AG08395 (cell line): ENCODE results near the gene NIP7.
"Not testable (repeated sequence)": the region's sequence is repeated elsewhere in the genome, so short reads cannot be mapped to it uniquely, and the experiment has no call there.

ENCODE experiments used
- DNase-seq: peaks from one replicate; pipeline ENCODE4 v3.0.0; 2012; ENCODE audit warnings: mixed read lengths, low spot score

The NIP7 gene

DNA sequence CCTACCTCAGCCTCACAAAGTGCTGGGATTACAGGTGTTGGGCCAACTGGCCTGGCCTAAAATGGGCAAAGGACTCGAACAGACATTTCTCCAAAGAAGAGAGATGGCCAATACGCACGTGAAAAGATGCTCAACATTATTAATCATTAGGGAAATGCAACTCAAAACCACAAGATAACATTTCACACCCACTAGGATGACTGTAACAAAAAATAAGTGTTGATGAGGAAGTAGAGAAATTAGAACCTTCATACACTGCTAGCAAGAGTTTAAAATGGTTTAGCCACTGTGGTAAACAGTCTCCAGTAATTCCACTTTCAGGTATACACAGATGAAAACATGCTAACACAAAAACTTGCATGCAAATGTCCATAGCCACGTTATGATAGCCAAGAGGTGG, 6.4 kb downstream of the NIP7 start:
- no peak for DNase-seq

DNA sequence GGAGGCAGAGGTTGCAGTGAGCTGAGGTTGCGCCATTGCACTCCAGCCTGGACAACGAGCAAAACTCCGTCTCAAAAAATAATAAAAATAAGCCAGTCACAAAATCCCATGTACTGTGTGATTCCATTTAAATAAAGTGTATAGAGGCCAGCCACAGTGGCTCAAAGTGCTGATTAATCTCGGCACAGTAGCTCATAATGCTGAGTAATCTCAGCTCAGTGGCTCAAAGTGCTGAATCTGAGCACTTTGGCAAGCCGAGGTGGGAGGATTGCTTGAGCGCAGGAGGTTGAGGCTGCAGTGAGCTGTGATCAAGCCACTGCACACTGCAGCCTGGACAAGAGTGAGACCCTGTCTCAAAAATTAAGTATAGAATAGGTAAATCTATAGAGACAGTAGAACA, 7.1 kb downstream of the NIP7 start:
- no peak for DNase-seq

DNA sequence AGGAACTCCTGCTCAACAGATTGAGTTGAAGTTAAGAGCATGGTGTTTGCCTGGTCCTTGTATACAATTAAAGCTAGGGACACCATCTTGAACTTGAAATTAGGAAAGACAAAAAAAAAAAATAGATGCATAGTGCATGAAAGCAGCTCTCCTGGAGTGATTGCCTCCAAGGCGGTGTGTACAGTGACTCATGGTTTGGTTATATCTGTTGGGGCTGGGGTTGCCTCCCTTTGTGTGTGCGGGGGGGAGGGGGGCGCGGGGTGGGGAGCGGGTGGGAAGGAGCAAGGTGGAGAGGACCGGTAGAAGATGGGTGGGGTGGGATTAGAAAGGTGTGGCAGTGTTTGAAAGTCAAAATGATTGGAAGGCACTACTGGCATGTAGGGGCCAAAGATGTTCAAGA, 8.7 kb downstream of the NIP7 start:
- no peak for DNase-seq

DNA sequence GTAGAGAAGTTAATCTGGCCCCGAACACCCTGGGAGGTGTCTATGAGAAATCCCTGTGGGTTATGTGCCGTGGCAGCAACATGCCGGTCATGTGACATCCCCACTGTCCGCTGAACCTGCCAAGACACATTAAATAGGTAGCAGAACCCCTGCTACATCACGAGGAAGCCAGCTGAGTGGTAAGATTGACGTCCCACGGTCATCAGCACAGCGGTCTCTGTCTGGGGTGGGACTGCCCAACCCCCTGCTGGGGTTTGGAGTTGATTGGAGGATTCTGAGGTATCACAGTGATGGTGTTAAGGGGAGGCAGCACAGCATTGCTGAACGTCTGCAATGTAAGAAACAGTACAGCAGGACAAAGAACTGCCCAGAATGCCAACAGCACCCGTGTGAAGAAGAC, 10.0 kb downstream of the NIP7 start:
- no peak for DNase-seq

DNA sequence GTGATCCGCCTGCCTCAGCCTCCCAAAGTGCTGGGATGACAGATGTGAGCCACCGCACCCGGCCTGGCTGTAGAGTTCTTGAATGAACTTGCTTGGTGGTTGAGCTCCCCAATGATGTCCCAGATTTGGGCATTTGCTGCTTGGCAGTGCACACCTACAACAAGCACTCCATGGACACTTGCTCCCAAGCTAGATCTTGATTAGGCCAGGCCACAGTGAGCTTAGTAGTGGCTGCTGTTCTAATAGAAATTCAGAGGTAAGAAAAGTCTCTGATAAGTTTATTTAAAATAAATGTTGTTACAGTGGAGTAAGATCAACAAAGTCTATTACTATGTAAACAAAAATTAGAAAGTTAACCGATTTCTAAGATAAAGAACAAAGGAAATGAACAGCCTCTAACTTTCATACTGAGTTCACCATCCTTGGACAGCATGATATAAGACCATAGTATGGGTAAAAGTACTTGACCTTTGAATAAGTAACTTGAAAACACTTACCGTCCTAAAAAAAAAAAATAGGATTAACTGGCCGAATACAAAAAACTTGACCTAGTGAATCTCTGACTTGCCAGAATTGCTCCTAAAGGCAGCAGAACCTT, 11.1 kb downstream of the NIP7 start:
- DNase-seq: no peak

DNA sequence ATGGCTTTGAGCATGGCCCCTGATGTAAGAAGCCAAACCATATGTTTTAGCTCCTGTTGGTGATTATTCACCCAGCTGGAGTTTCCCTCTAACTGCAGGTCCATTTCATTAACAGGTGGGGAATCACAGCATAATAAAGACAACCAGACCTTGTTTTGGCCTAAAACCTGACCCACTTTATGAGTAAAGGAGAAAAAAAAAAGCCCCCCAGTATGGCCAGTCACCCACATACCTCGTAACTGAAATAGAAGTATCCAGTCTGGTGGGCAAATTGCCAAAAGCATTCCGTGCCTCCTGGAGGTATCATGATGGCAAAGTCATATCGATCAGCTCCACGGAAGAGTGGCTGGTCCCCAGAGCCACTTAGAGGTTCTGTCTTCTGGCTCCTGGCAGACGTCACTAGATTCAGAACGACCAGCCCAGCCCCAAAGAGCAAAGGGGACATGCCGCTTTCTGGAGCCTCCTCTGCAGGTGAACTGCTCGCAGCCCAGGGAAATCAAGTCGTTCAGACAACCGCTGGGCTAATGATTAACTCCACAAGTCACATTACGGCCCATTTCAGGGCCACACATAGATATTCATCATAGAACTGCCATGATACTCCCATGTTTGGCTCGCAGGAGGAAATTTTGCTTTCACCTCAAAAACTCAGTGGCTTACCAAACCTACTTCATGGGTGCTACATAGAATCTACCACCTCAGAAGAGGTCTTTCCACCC, 11.9 kb downstream of the NIP7 start, which contains the start of gene TMED6:
TSS of gene TMED6 (minus strand) at position 478 of the 719 bp plus-strand sequence. CDS start at position 445, 33 bp downstream.
- no peak for DNase-seq

DNA sequence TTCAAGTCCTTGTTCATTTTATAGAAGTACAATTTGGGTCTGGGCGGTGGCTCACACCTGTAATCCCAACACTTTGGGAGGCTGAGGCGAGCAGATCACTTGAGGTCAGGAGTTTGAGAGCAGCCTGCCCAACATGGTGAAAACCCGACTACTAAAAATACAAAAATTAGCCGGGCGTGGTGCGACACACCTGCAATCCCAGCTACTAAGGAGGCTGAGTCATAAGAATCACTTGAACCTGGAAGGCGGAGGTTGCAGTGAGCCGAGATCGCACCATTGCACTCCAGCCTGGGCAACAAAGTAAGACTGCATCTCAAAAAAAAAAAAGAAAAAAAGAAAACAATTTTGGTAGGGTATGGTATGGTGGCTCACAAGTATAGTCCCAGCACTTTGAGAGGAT, 20.5 kb downstream of the NIP7 start:
- DNase-seq: not testable (repeated sequence)

DNA sequence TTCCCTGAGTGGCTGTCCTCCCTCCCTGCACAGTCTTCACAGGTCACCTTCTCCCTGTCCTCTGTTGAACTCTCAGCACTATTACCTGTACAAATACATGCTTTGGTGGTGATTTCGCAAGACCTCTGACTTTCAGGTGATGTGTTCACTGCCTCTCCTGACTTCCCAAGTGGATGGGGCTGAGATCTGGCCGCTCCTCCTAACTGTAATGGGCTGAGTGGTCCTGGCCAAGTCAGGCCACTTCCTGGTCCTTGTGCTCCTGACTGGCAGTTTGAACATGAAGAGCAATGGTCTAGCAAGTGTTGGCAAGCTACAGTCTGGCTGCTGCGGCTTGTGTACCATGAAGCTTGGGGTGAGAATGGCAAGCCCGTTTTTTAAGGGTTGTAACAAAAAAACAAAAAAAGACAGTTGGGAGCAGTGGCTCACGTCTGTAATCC, 23.7 kb downstream of the NIP7 start:
- DNase-seq: no peak

DNA sequence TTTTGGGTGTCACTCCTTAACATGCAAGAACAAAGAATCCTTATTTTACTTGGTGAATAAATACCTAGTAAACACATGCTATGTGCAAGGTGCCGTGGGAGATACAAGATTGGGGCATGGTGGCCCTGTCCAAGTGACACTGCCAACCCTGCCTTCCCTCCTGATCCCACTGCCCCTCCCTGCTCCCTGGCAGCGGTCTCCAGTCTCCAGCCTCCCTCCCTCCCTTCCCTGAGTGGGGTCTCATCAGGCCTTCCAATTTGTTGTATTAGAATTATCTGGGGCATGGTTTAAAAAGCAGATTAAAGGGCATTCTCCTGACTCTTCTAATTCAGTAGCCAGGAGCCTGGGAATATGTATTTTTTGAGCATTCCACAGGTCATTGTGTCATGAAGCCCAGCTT, 24.5 kb downstream of the NIP7 start:
- DNase-seq: no peak

DNA sequence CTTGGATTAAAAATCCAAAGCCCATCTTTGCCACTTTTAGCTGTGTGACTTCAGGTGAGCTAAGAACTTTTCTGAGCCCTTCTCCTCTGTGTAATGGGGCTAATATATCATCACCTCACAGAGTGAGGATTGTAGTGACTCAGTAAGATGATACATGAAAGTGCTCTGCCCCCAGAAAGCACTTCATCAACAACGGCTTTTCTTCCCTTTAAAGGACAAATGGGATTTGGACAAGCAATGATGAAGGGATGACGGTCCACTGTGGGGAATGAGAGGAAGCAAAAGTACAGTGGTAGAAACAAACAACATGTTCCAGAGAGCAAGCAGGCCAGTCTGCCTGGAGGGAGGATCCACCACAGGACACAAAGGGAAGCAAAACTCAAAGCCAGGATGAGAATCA, 26.3 kb downstream of the NIP7 start:
- DNase-seq: no peak

DNA sequence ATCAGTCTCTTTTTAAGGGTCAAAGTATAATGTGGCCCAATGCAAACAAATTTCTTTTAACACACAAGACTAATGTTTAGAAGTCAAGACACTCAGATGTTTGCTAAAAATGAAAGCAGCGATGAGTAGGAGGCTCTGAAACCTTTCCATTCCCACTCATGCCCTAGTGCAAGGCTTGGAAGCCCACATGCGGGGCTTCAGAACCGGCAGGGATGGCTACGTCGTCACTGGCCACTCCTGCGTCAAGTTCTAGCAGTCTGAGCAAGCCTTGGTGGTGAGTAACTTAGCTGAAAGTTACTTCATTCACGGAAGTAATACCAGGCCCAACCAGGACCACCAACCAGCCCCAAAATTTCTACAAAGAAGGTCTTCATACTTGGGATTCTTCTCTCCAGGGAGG, 26.9 kb downstream of the NIP7 start:
- DNase-seq: no peak

DNA sequence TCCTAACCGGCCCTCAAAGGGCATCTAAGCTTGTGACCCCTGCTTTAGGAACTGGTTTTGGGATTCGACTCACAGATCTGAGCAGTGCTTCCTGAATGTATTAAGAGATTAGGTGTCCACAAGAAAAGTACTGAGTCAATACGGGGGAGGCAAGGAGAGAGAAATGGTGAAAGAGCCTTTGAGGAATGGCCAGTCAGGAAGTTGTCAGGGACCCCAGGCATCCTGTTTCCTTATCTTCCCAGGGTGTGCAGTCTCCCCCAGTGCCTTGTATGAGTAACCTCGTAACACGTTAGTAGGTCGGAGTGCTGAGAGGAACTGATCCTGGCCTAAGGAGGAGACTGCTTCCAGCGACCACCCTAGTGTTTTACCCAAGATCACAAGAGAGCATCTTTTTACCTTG, 28.4 kb downstream of the NIP7 start:
- DNase-seq: no peak

DNA sequence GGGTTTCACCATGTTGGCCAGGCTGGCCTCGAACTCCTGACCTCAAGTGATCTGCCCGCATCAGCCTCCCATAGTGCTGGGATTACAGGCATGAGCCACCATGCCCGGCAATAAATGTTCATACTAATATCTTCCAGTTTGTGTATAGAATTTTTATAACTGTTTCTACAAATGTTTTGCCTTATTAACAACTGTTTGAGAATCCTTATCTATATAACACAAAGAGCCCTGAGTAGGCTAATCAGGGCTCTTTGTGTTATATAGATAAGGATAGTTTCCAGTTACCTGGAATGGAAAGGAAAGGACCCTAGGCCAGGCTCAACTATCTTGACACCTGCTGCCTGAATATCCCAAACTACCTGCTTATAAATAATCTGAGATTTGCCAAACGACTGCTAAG, 29.3 kb downstream of the NIP7 start:
- DNase-seq: no peak

DNA sequence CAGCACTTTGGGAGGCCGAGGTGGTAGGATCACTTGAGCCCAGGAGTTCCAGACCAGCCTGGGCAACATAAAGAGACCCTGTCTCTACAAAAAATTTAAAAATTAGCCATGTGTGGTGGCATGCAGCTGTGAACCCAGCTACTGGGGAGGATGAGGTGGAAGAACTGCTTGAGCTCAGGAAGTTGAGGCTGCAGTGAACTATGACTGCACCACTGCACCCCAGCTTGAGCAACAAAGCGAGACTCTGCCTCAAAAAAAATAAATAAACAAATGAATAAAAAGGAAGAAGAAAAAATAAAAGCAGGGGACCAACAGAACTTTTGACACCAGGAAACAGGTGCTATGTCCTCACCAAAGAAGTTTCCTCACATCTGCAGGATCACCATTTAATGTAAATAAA, 32.0 kb downstream of the NIP7 start:
- DNase-seq: no peak

DNA sequence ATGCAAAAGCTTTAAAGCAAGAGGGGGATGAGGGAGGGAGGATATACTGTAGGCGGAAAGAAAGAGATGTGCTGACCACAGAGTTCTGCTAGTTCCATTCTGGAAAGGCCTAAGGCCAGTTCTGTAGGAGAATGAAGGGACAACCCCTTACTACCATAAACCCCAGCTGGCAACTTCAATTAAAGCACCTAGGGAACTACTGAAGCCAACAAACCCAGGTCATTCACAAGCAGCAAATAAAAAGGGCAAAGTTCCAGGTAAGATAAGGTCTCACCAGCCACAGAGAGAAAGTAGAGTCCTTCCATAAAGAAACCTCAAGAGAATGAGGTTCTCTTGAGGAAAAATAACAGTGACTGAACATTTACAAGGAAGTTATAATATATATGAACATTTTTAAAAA, 33.4 kb downstream of the NIP7 start:
- DNase-seq: no peak

DNA sequence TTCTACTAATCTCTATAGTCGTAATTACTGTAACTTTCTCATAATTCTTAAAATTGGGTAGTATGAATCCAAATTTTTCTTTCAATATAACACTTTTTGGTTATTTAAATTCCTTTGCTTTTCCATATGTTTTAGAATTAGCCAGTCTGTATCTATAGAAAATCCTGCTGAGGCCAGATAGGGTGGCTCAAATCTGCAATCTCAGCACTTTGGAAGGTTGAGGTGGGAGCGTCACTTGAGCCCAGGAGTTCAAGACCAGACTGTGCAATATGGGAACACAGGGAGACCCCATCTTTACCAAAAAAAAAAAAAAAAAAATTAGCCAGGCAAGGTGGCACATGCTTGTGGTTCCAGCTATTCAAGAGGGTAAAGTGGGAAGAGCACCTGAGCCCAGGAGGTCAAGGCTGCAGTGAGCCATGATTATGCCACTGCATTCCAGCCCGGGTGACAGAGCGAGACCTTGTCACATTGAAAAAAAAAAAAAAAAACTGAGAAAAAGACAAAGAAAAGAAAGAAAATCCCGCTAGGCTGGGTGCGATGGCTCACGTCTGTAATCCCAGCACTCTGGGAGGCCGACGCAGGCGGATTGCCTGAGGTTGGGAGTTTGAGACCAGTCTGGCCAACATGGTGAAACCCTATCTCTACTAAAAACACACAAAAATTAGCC, 37.0 kb downstream of the NIP7 start:
- DNase-seq: no peak

DNA sequence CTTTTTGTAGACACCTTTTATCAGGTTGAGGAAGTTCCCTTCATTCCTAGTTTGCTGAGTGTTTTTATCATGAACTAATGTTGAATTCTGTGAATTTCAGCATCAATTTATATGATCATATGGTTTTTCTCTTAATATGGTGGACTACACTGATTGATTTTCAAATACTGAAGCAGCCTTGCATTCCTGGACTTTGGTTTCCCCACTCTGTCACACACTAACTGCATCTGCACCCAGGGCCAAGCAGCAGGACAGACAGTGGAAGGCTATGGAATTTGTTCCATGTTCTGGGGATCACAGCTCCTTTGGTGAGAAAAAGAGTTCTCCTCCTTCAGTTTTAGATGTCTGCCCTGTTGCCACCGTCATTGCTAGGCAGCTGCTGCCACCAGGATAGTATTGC, 38.5 kb downstream of the NIP7 start:
- DNase-seq: no peak

DNA sequence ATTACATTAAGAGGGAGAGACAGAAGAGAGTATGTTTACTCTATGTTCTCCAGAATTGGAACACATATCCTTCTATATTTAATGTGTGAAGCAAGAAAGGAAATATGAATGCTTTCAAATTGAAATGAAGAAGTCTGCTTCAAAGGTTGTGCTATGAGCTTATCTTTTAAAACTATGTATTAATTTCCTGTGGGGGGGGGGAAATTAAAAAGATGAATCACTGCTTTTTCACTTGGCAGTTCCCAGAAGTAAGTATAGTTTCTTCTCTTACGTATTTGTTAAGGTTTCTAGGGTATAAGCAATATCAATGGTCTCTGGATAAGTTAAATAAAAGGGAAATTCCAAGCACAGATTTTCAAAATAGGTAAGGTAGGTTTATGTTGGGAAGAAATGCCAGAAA, 39.2 kb downstream of the NIP7 start:
- DNase-seq: no peak

DNA sequence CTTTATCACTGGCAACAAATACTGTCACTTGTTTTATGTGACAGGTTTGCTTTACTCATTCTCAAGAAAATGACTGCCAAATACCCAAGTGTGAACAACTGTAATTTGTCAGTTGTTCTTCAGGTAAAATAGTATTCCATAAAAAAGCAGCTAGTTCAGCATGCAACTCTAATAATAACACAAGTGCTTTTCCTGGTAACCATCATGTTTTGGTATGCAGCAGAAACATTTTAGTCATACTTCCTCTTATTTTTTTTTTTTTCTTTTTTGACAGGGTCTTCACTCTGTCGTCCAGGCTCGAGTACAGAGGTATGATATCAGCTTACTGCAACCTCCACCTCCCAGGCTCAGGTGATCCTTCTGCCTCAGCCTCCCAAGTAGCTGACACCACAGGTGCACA, 41.7 kb downstream of the NIP7 start:
- DNase-seq: no peak

DNA sequence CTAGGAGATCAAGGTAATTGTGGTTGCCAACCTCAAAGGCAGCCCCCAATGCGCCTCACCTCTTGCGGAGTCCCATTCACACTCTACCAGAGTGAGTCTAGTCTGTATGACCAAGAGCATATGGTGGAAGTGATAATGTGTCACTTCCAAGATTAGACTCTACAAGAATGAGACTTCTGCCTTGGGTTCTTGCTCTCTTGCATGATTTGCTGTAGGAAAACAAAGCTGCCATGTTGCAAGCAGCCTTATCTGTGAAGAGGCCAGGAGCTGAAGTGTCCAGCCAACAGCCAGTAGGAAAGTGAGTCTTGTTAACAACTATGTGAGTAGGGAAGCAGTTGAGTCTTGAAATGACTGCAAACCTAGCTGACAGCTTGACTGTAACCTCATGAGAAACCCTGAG, 42.8 kb downstream of the NIP7 start:
- DNase-seq: no peak

DNA sequence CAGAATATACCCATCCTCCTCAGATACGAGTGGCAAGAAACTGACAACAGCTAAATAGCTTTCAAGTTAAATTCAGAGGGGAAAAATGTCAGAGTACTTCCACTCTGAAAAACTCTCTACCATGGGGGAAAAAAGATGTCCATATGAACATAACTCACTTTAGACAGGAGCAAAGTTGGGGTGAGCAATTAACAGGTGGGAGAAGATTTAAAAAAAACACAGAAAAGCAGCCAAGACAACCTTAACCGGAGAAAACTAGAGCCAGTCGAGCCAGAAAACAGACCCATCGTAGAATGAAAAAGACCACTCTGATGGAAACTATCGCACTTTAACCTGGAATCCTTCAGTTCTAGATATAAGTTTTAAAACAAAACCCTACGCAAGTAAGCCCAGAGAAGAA, 45.4 kb downstream of the NIP7 start:
- DNase-seq: no peak

DNA sequence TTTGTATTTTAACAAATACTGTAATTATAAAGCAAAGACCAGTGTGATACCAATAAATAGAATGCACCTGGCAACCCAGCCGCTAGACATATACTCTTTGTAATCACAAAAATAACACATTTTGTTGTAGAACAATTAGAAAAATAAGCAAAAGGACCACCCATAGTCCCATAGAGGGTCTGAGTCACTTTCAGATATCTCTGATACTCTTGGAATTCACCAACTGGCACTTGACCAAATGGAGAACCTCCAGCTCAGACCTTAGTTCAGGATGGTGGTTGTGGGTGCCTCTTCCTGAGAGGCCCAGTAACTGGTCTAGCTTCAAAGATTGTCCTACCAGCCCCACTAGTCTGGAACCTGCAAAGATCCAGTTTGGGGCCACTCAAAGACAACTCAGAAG, 47.0 kb downstream of the NIP7 start:
- peak; percentile 5 for DNase-seq
